HFF-Myc (cell line): Measurements from ENCODE around the gene SMPD3.

Experiments used
- DNase-seq: peaks from one replicate; pipeline ENCODE4 v3.0.0-alpha.2; 2011; ENCODE audit warnings: low read depth; ENCODE audit errors: extremely low read depth
- H3K4me3 ChIP-seq: replicated peaks from 2 replicates; pipeline ENCODE4 v1.5.1; 2011; ENCODE audit warnings: low read depth, mild to moderate bottlenecking, control low read depth, low read length
- TF ChIP-seq, protein P1 (sequence below): IDR thresholded peaks from 2 replicates; pipeline ENCODE4 v1.5.1; 2012; ENCODE audit warnings: mild to moderate bottlenecking, low read depth, low read length, control low read depth; ENCODE audit errors: missing control alignments

The SMPD3 gene

GRCh38 chr16:68360547-68360946 lies 87.8 kb downstream of the SMPD3 start:
- TF ChIP-seq, protein P1, sequence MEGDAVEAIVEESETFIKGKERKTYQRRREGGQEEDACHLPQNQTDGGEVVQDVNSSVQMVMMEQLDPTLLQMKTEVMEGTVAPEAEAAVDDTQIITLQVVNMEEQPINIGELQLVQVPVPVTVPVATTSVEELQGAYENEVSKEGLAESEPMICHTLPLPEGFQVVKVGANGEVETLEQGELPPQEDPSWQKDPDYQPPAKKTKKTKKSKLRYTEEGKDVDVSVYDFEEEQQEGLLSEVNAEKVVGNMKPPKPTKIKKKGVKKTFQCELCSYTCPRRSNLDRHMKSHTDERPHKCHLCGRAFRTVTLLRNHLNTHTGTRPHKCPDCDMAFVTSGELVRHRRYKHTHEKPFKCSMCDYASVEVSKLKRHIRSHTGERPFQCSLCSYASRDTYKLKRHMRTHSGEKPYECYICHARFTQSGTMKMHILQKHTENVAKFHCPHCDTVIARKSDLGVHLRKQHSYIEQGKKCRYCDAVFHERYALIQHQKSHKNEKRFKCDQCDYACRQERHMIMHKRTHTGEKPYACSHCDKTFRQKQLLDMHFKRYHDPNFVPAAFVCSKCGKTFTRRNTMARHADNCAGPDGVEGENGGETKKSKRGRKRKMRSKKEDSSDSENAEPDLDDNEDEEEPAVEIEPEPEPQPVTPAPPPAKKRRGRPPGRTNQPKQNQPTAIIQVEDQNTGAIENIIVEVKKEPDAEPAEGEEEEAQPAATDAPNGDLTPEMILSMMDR: no peak
- H3K4me3 ChIP-seq: no peak overlapping the region
- DNase-seq: no peak

DNA sequence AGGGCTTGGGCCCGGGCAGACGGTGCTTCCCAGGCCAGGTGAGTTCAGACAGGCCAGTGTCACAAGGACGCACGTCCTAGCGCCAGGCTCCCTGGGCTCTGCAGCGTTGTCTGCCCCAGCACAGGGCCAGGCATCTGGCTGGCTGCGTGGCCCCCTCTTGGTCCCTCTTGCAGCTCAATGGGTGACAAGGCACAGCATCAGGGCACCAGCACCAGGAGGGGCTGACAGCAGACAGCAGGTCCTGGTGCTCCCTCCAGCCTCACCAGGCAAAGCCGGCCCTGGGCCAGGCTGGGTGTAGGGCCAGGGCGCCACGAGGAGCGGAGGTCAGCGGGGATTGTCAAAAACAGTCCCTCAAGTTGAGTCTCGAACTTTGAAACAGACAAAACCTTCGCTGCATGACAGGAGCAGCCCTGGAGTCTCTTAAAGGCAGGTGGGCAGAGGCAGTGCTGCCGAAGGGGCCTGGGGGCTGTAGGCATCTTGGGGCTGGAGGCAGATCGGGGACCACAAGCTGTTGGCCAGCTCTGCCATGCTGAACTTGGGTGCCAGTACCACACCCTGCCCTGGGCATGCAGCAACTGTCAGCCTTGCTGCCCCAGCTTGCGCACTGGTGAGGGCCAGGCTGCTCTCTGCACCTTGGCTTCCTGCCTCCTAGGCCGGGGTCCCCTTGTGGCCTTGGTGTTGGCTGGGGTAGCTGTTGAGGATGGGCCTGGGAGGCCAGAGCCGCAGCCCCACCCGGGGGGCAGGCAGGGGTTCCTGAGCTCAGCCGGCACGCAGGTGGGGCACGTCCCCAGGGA lies 88.7 kb downstream of the SMPD3 start:
- DNase-seq: no peak
- TF ChIP-seq, protein P1: no peak
- no peak overlapping the region for H3K4me3 ChIP-seq

DNA sequence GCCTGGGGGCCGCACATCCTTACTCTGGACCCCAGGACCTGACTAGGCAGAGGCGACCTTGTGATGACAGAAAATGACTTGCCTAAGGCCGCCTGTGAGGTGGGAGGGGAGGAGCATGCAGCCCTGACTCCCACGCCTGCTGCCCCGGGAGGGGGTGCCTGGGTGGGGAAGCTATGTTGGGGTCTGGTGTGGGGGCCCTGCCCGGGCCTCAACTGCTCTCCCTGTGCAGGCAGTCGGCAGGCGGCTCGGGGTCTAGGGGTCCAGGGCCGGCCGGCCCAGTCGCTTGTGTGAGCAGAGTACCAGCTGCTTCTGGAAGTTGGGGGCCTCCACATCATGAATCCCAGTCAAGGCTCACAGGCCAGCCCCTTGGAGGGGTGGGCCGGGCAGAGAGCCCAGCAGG lies 89.4 kb downstream of the SMPD3 start:
- no peak overlapping the region for H3K4me3 ChIP-seq
- no peak for DNase-seq

DNA sequence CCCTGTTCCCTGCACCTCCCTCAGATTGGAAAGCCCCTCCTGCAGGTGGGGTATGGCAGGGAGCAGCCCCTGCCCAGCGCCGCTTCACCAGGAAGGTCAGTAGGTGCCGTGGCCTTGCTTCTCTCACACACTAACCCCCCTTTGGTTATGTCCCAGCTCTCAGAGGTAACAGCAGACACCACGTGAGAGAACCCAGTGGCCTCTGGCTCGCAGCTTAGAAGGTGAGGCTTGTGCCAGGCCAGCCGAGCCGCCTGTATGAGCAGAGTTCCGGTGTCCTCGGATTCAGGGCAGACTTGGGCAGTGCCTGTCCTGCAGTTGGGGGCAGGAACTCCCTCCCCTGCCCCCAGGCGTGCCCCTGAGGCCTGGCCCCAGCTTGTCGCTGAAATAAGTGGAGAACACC lies 90.4 kb downstream of the SMPD3 start:
- TF ChIP-seq, protein P1: no peak
- DNase-seq: no peak

More for the DNA sequence above, 89.4 kb downstream of the SMPD3 start:
- TF ChIP-seq, protein P1: no peak

GRCh38 chr16:68357521-68357922 lies 90.8 kb downstream of the SMPD3 start:
- DNase-seq: no peak
- TF ChIP-seq, protein P1: no peak
- no peak overlapping the region for H3K4me3 ChIP-seq

More for the DNA sequence above, 90.4 kb downstream of the SMPD3 start:
- H3K4me3 ChIP-seq: no peak overlapping the region

DNA sequence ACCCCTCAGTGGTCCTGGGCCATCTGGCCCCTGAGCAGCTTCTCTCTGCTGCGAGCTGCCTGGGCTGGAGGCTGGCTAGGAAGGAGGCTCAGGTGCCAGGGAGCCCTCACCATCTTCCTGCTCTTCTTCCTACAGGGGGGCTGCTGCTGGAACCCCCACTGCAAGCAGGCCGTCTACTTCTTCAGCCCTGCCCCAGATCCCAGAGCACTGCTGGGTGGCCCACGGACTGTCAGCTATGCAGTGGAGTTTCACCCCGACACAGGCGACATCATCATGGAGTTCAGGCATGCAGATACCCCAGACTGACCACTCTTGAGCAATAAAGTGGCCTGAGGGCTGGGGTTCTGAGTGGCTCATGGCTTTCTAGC lies 91.4 kb downstream of the SMPD3 start:
- TF ChIP-seq, protein P1: no peak
- DNase-seq: no peak
- H3K4me3 ChIP-seq: no peak overlapping the region
